GM18517 (cell line): ENCODE data around the gene CACNA2D3.
"Not testable (repeated sequence)": the region's sequence is repeated elsewhere in the genome, so short reads cannot be mapped to it uniquely, and the experiment has no call there.

Source experiments
- ATAC-seq: cut with Tn5 transposase; IDR thresholded peaks from one replicate; pipeline ENCODE4 v1.9.1; 2021; ENCODE audit warnings: mild to moderate bottlenecking, moderate library complexity; ENCODE audit not compliant: unreplicated experiment

The CACNA2D3 gene

GRCh38 chr3:55091381-55092225 lies 969.3 kb downstream of the CACNA2D3 start:
- ATAC-seq = no peak

GRCh38 chr3:55094676-55095075 lies 972.3 kb downstream of the CACNA2D3 start:
- ATAC-seq = no peak

GRCh38 chr3:55097441-55097840 lies 975.1 kb downstream of the CACNA2D3 start:
- ATAC-seq = no peak

DNA sequence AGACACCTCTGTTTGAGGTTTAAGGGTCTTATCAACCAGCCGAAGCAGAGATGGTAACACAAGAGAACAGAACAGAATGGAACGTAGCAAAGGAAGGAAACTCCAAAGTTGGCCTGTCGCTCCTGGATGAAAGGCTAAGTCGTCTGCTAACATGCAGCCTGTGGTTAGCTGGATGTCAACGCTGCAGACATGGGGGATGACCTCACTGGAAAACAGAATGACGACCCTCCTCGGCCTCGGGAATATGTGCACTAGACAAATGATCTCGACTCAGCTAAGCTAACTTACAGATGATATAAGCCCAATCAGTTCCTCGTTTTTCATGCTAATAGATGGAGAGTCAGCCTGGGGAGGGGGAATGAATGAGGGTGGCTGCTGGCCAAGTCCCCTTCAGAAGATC lies 983.3 kb downstream of the CACNA2D3 start:
- ATAC-seq = no peak

- ATAC-seq = no peak
Observed at GRCh38 chr3:55107187-55107586, 984.8 kb downstream of the CACNA2D3 start.

DNA sequence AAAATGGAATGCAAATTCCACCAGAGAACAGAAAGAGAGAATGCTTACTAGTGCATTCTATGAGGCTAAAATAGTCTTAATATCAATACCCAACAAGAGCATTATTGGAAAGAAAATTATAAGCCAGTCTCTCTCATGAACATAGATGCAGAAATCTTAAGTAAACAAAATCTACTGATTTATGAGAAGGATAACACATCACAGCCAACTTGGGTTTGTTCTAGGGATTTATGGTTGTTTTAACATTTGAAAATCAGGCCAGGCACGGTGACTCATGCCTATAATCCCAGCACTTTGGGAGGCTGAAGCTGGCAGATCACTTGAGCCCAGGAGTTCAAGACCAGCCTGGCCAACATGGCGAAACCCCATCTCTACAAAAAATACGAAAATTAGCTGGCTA lies 989.6 kb downstream of the CACNA2D3 start:
- not testable (repeated sequence) for ATAC-seq

- ATAC-seq = no peak
Observed at GRCh38 chr3:55118451-55118850, 996.1 kb downstream of the CACNA2D3 start.

- ATAC-seq = no peak
Observed at GRCh38 chr3:55119268-55119667, 996.9 kb downstream of the CACNA2D3 start.

DNA sequence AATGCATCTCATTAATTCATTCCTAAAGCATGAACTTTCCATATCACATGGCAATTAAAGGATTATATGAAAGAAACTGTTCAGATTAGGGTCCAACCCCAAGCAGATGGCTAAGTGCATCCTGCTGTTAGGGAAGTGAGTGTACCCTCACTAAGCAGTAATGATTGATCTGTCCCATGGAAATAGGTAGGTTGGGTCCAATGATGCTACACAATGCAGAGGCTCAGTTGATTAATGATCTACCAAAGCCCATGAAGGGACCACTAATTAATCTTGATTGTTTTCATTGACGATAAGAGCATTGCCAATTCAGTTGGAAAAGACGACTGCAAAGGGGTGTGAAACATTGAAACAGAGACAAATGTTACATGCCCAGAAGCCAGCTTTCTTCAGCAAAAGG lies 1000.0 kb downstream of the CACNA2D3 start:
- ATAC-seq = no peak
